Heart right ventricle (tissue), 16 donors: Measurements from ENCODE around the gene SLFNL1. TPM values are rescaled to one million over a fixed set of nuclear protein-coding genes. Genes with fewer than 3 reads are reported as not detected.

Source experiments
- ATAC-seq, 8 donors: fragments of 200-7000 bp; cut with Tn5 transposase; one replicate each; pipeline ENCODE4 v1.9.1; 2020; ENCODE audit warnings: mild to moderate bottlenecking in 8 of 8, moderate library complexity in 8 of 8, moderate number of reproducible peaks in 1 of 8
- DNase-seq, 2 donors: peaks; one replicate each; pipeline ENCODE4 v3.0.0-alpha.2; 2020
- H3K27ac ChIP-seq, 10 donors: fragments of 200-600 bp; sonication (generic) in 2 of 10; one replicate each; pipeline versions ENCODE4 v1.5.0 to v1.8.0; 2020 to 2022; ENCODE audit warnings: mild to moderate bottlenecking in 3 of 10
- H3K27me3 ChIP-seq, 7 donors: fragments of 200-600 bp; one replicate each; pipeline ENCODE4 v1.8.0; 2021 to 2022; ENCODE audit warnings: mild to moderate bottlenecking in 2 of 7
- H3K36me3 ChIP-seq, 9 donors: fragments of 200-600 bp; sonication (generic) in 1 of 9; one replicate each; pipeline versions ENCODE4 v1.5.0 to v1.8.0; 2020 to 2022; ENCODE audit warnings: mild to moderate bottlenecking in 2 of 9
- H3K4me1 ChIP-seq, 9 donors: fragments of 200-600 bp; sonication (generic) in 1 of 9; one replicate each; pipeline versions ENCODE4 v1.5.0 to v1.8.0; 2020 to 2022; ENCODE audit warnings: mild to moderate bottlenecking in 4 of 9
- H3K4me3 ChIP-seq, 10 donors: fragments of 200-600 bp; sonication (generic) in 2 of 10; one replicate each; pipeline versions ENCODE4 v1.5.0 to v1.8.0; 2020 to 2022; ENCODE audit warnings: mild to moderate bottlenecking in 7 of 10, moderate library complexity in 2 of 10
- H3K9me3 ChIP-seq, 11 donors: fragments of 200-600 bp in 10 of 11; sonication (generic) in 2 of 11; one replicate each; pipeline versions ENCODE4 v1.5.0 to v1.8.0; 2013 to 2022; ENCODE audit warnings: mild to moderate bottlenecking in 2 of 11, control low read depth in 1 of 11, moderate library complexity in 1 of 11
- WGBS, 2 donors: extraction: QIAGEN DNeasy Blood & Tissue Kit; methylation state at CpG; one replicate each; pipeline ENCODE4 v1.1.7; 2013; ENCODE audit warnings: inconsistent platforms in 1 of 2; 5-methylcytosine and 5-hydroxymethylcytosine counted together
- intact Hi-C, 10 donors: fragments of 100-400 bp; cut with DNase I; formaldehyde crosslinking; loops; one replicate each; pipeline versions ENCODE4 v1.11.1 to v1.14.2; 2022
- polyA plus RNA-seq, 2 donors: library from polyadenylated mRNA; stranded (reverse); fragments of 200-250 nt; gene quantifications; one replicate each; pipeline ENCODE4 v1.2.3, GENCODE V29; 2013
- total RNA-seq, 10 donors: library from RNA; stranded (reverse); fragmentation: NEBNext Ultra II Directional in 3 of 10; extraction: Animal tissue kit (Norgen Biotek cat#: 25700) in 3 of 10; gene quantifications; one replicate each; pipeline versions ENCODE4 v1.2.1 to v1.2.4, GENCODE V29; 2021 to 2023
- TF ChIP-seq, protein P1 (sequence below), 9 donors: fragments of 200-600 bp; sonication (generic) in 2 of 9; IDR thresholded peaks; one replicate each; pipeline versions ENCODE4 v1.5.0 to v1.8.0; 2021 to 2022; ENCODE audit warnings: antibody characterized with exemption in 9 of 9, mild to moderate bottlenecking in 5 of 9, moderate library complexity in 1 of 9
- donor health status: Arrhythmogenic right ventricular cardiomyopathy.
- donor health status: ischemic (EF 13 %, LVEDD 7.1; RV severe dilation, severe dysfunction).
- donor health status: healthy with polysubstance abuse.
- donor health status: DM: no; HTN: yes; CAD: no.
- donor health status: DM: no; HTN: no; CAD: no.
- donor health status: ischemic (EF 25% LVEDD 6.9; RV normal size, moderate dysfunction).
- donor health status: ischemic (EF 25% LVEDD 5.7; RV mildly dilated, moderate dysfunction).
- donor health status: healthy.
- donor health status: DM: yes; HTN: yes; CAD: no.
- donor health status: Ischemic cardiomyopathy.
- donor health status: ischemic (EF 35%, LVEDD 5.7; RV mildly dilated, moderate dysfunction).
- donor health status: nonischemic (EF 11% LVEDD 7.7; RV severe dilation, severe dysfunction).
- donor health status: DM: yes; HTN: yes; CAD: no.
- donor health status: PGD.
- donor health status: ischemic (EF 29% LVEDD 5.4; RV normal size, mild dysfunction).
- donor health status: nonischemic (EF 23%, LVEDD 6.1; RV moderate dilation, normal function).

The SLFNL1 gene
- total and polyA plus RNA-seq, 12 donors, result 0.13 to 0.45 (median 0.22) TPM; not detected in 1

DNA sequence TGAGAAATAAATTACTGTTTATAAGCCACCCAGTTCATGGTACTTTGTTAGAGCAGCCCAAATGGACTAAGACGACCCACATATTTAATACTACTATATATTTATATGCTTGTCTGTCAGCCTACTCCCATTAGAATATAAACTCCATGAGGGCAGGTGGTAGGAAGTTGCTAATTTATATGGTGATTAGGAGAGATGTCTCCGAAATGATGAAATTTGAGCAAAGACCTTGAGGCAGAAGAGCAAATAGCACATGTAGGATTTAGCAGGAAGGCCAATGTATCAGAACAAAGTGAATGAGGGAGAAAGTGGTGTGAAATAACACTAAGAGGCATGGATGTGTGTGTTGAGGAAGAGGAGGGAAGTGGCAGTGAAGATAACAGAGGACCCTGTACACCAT lies 10.6 kb upstream of the SLFNL1 start:
- intact Hi-C loops, result no loop called here
- H3K9me3 ChIP-seq, result no peaks in the 10 kb centered on the region
- no peak overlapping the region for H3K4me3 ChIP-seq
- H3K36me3 ChIP-seq, result peaks cover 0 to 100% (median 29%) of the 10 kb centered on the region in 9 donors
- H3K4me1 ChIP-seq, result no peaks in the 10 kb centered on the region
- H3K27me3 ChIP-seq, result no peaks in the 10 kb centered on the region
- DNase-seq (no peak), ATAC-seq (no peak)
- H3K27ac ChIP-seq, result no peak overlapping the region
- 74 to 95% methylated on average over 2 of the region's 2 CpGs for WGBS, 2 donors
- TF ChIP-seq, protein P1, sequence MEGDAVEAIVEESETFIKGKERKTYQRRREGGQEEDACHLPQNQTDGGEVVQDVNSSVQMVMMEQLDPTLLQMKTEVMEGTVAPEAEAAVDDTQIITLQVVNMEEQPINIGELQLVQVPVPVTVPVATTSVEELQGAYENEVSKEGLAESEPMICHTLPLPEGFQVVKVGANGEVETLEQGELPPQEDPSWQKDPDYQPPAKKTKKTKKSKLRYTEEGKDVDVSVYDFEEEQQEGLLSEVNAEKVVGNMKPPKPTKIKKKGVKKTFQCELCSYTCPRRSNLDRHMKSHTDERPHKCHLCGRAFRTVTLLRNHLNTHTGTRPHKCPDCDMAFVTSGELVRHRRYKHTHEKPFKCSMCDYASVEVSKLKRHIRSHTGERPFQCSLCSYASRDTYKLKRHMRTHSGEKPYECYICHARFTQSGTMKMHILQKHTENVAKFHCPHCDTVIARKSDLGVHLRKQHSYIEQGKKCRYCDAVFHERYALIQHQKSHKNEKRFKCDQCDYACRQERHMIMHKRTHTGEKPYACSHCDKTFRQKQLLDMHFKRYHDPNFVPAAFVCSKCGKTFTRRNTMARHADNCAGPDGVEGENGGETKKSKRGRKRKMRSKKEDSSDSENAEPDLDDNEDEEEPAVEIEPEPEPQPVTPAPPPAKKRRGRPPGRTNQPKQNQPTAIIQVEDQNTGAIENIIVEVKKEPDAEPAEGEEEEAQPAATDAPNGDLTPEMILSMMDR (IDR thresholded peaks at IDR 0.05), result no peak

DNA sequence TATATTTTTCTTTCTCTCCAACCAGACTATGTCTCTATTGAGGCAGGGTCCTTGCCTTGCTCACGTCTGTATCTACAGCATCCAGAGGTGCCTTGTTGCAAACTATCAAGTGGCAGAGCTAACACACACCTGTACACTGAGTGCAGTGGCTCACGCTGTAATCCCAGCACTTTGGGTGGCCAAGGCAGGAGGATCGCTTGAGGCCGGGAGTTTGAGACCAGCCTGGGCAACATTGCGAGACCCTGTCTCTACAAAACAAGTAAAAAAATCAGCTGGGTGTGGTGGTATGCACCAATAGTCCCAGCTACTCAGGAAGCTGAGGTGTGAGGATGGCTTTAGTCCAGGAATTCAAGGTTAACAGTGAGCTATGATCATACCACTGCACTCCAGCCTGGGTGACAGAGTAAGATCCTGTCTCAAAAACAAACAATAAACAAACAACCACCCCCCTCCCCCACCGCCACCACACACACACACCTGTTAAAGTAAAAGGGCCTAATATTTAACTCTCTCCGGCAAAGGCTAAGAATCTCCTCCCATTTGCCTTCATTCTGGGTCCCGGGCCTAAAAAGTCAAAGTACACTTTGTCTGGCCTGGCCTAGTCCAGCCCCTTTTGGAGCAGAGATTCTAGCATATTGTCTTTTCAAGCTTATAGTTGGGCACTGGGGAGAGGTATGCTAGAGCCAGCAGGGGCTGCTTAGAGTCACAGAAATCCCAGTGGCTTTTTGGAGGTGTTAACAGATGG lies 9.5 kb upstream of the SLFNL1 start:
- Histone ChIP-seq H3K4me3 (no peak overlapping the region), H3K9me3 (no peaks in the 10 kb centered on the region), H3K27me3 (no peaks in the 10 kb centered on the region), H3K4me1 (no peaks in the 10 kb centered on the region), H3K36me3 (peaks cover 0 to 100% (median 22%) of the 10 kb centered on the region in 9 donors), H3K27ac (no peak overlapping the region)
- 87 to 91% methylated on average over 8 of the region's 8 CpGs for WGBS, 2 donors
- ATAC-seq (no peak), DNase-seq (no peak)
- TF ChIP-seq, protein P1 (IDR thresholded peaks at IDR 0.05), result no peak
- intact Hi-C loops, result no loop called here

DNA sequence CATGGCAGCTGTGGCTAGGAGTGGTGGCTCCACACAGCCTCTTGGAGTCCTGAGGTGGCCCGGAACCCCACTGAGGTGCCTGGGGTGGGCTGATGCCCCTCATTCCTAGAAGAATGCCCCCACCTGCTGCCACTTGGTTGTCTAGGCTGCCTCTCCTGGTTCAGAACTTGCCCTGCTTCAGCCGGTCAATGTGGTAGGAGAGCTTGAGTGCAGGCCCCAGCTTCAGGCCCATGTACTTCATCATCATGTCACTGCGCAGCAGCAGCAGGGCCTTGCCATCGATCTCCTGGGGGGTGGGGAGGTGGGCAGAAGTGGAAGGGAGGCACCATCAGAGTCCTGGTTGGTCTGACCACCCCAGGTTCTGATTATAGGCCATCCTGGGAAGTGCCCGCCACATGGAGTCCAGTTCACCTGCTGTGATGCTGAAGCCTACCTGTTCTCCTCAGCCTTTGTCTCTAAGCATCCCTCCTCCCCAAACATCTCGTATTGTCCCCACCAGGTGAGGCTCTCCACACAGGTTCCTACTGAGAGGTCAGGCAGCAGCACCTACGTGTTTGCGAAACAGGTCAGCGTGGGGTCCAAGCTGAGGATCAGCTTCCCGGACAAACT lies 6.6 kb upstream of the SLFNL1 start:
- 98 to 99% methylated on average over 10 of the region's 10 CpGs for WGBS, 2 donors
- intact Hi-C loops, result loop anchor here in 1 of 10 donors (10.0 kb wide), 1 partner anchor 87 kb away; no protein-coding TSS in a partner anchor
- Histone ChIP-seq H3K4me3 (no peak overlapping the region), H3K9me3 (no peaks in the 10 kb centered on the region), H3K4me1 (no peaks in the 10 kb centered on the region), H3K27me3 (no peaks in the 10 kb centered on the region), H3K27ac (no peak overlapping the region), H3K36me3 (peaks cover 0 to 90% (median 18%) of the 10 kb centered on the region in 9 donors)
- ATAC-seq (no peak), DNase-seq (no peak)
- TF ChIP-seq, protein P1 (IDR thresholded peaks at IDR 0.05), result no peak

DNA sequence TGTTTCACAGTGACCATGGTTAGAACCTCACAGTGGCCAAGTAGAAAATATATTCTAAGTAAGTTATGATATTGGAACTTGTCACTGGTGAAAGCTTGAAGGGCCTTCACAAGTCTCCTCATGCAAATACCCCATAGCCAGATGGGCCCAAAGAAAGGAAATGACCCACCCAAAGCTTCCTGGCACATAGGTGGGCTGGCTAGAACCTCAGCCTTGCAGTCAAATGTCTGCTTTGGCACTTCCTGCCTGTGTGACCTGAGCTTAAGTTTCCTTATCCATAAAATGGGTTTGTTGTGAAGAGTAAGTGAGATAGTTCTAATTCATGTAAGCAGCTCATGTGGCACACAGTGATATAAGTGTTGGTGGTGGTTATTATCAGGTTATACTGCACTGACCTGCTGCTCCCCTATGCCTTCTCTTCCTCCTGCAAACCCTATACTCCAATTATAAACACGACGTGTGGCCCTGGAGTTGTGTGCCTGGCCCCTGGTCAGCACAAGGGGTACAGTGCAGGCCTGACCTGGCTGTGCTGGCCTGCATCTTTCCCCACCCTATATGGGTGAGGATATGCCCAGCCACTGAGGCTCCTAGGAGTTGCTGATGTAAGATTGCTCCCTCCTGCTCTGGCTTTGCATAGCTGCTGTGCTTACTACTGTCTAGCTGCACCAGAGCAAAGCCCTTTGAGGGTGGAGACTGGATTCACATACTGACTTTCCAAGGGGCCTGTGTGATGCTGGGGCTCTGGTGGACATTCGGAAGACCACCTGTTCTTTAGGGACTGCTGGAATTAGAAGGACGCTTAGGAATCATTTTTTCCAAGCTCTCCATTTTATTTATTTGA lies 4.7 kb upstream of the SLFNL1 start:
- WGBS, 2 donors, result 96 to 98% methylated on average over 4 of the region's 4 CpGs
- TF ChIP-seq, protein P1 (IDR thresholded peaks at IDR 0.05), result no peak
- DNase-seq (no peak), ATAC-seq (no peak)
- intact Hi-C loops, result loop anchor here in 1 of 10 donors (10.0 kb wide), 1 partner anchor 89 kb away; no protein-coding TSS in a partner anchor
- no peaks in the 10 kb centered on the region for H3K9me3 ChIP-seq
- H3K36me3 ChIP-seq, result peaks cover 0 to 70% (median 18%) of the 10 kb centered on the region in 9 donors
- H3K4me3 ChIP-seq, result no peak overlapping the region
- no peak overlapping the region for H3K27ac ChIP-seq
- no peaks in the 10 kb centered on the region for H3K27me3 ChIP-seq
- peaks cover 5 to 13% (median 12%) of the 10 kb centered on the region in 9 donors for H3K4me1 ChIP-seq
